ENCODE measurements around the gene ZIC2.

The ZIC2 gene

GRCh38 chr13:99989276-99990125 is 7.9 kb downstream of the ZIC2 start (continued):
- TF ChIP-seq ZBTB49 (tag by site-specific recombination; IDR thresholded peaks at IDR 0.05; ENCODE audit: low read depth) (no peak), ZBTB17 (tag by site-specific recombination; IDR thresholded peaks at IDR 0.05) (peak; percentile 53; the same call in 1 of the 2 replicates), ZNF76 (tag by site-specific recombination; IDR thresholded peaks at IDR 0.05; ENCODE audit: borderline replicate concordance, low read depth) (no peak), PRDM4 (tag by site-specific recombination; IDR thresholded peaks at IDR 0.05) (no peak; the same call in 1 of the 2 replicates), ZNF2 (tag by site-specific recombination; IDR thresholded peaks at IDR 0.05) (peak; percentile 58; the same call in 1 of the 2 replicates), ZNF266 (tag by site-specific recombination; IDR thresholded peaks at IDR 0.05; ENCODE audit: low read depth) (no peak), SALL2 (tag by site-specific recombination; IDR thresholded peaks at IDR 0.05; ENCODE audit: borderline replicate concordance) (no peak)

GRCh38 chr13:99990126-99990977 is 8.8 kb downstream of the ZIC2 start:
- peaks cover 0 to 6% of the 10 kb centered on the region in 2 experiments; a peak in 1 of 3 replicates for H3K36me3 ChIP-seq (ENCODE audit: control insufficient read depth in 2 of 2, insufficient read depth in 1 of 2, low read length in 2 of 2)
- H3K9me3 ChIP-seq (ENCODE audit: control insufficient read depth, insufficient read depth, low read depth, low read length) = no peaks in the 10 kb centered on the region
- H3K4me3 ChIP-seq (ENCODE audit: low read depth, low read length) = no peak overlapping the region
- ChIA-PET POLR2A (no interaction called here), CTCF (interaction anchor here (1.0 kb wide), 1 partner anchor 74 kb away, joined by 3 read pairs; no protein-coding TSS in a partner anchor)
- H3K4me1 ChIP-seq (ENCODE audit: control insufficient read depth, insufficient read depth, low read length) = peaks cover 15% of the 10 kb centered on the region
- no peak overlapping the region for H3K27ac ChIP-seq (ENCODE audit: extremely low read depth, low read depth, low read length)
- TF ChIP-seq CTCF (tag by site-specific recombination; IDR thresholded peaks at IDR 0.05) (no peak), ZNF292 (tag by site-specific recombination; IDR thresholded peaks at IDR 0.05; ENCODE audit: borderline replicate concordance, low read depth) (no peak), PRDM1 (tag by site-specific recombination; IDR thresholded peaks at IDR 0.05) (no peak), KLF1 (tag by site-specific recombination; IDR thresholded peaks at IDR 0.05) (no peak), ZIC2 (tag by site-specific recombination; IDR thresholded peaks at IDR 0.05) (no peak), ZFP69B (tag by site-specific recombination; IDR thresholded peaks at IDR 0.05) (peak; percentile 72; the same call in 1 of the 2 replicates), SP3 (tag by site-specific recombination; IDR thresholded peaks at IDR 0.05) (no peak), ZBTB49 (tag by site-specific recombination; IDR thresholded peaks at IDR 0.05; ENCODE audit: low read depth) (no peak), KLF9 (tag by site-specific recombination; IDR thresholded peaks at IDR 0.05; ENCODE audit: low read depth) (peak; percentile 47; the same call in 1 of the 2 replicates), SP7 (tag by site-specific recombination; IDR thresholded peaks at IDR 0.05) (peak; percentile 58), GLIS1 (tag by site-specific recombination; IDR thresholded peaks at IDR 0.05) (peak; percentile 64), ZBTB7A (tag by site-specific recombination; IDR thresholded peaks at IDR 0.05; ENCODE audit: low read depth) (0 out of 2 replicates have a peak, but pooled peaks have one; percentile 49), TCF7L2 (IDR thresholded peaks at IDR 0.05; ENCODE audit: borderline replicate concordance, low read depth, low read length) (no peak), ZNF398 (tag by site-specific recombination; IDR thresholded peaks at IDR 0.05) (no peak), ZNF660 (tag by site-specific recombination; IDR thresholded peaks at IDR 0.05) (no peak), ZNF629 (tag by site-specific recombination; IDR thresholded peaks at IDR 0.05) (no peak)
